Calu3 (cell line): ENCODE measurements around the gene MRPL36. TPM values are rescaled to one million over a fixed set of nuclear protein-coding genes. Genes with fewer than 3 reads are reported as not detected.

ENCODE experiments used
- BruUV-seq: library from RNA; stranded (reverse); fragments of 400-500 nt; replicated peaks from 2 replicates; lab custom pipeline; 2021; lab: Mats Ljungman, UMichigan
- CTCF ChIA-PET: fragments of 300-600 bp; sonication (Branson Sonifier 250); formaldehyde crosslinking; loops from one replicate; lab custom pipeline; 2022; ENCODE audit warnings: antibody characterized with exemption; lab: Charles Lee
- DNase-seq: peaks from one replicate; pipeline ENCODE4 v3.0.0; 2022
- H3K27ac Mint-ChIP-seq: one replicate; pipeline ENCODE4 v1.8.0; 2022; ENCODE audit warnings: mixed read lengths; ENCODE audit not compliant: unreplicated experiment
- H3K27me3 Mint-ChIP-seq: one replicate; pipeline ENCODE4 v1.8.0; 2022; ENCODE audit warnings: mixed read lengths; ENCODE audit not compliant: unreplicated experiment
- H3K36me3 Mint-ChIP-seq: one replicate; pipeline ENCODE4 v1.8.0; 2022; ENCODE audit warnings: mild to moderate bottlenecking, moderate library complexity, mixed read lengths; ENCODE audit not compliant: insufficient read depth, unreplicated experiment
- H3K4me1 Mint-ChIP-seq: one replicate; pipeline ENCODE4 v1.8.0; 2022; ENCODE audit warnings: mild to moderate bottlenecking, low read depth, mixed read lengths; ENCODE audit not compliant: unreplicated experiment
- H3K4me3 Mint-ChIP-seq: one replicate; pipeline ENCODE4 v1.8.0; 2022; ENCODE audit warnings: mild to moderate bottlenecking, low read depth, moderate library complexity, mixed read lengths; ENCODE audit not compliant: unreplicated experiment
- H3K9me3 Mint-ChIP-seq: one replicate; pipeline ENCODE4 v1.8.0; 2022; ENCODE audit warnings: low read depth, mixed read lengths; ENCODE audit not compliant: unreplicated experiment
- intact Hi-C: fragments of 100-400 bp; cut with micrococcal nuclease; formaldehyde crosslinking; loops from one replicate; pipeline ENCODE4 v1.10.0; 2022; ENCODE audit not compliant: unreplicated experiment
- total RNA-seq: library from RNA; stranded (reverse); gene quantifications from 2 replicates; pipeline ENCODE4 v1.2.3, GENCODE V29; 2022
- TF ChIP-seq, protein P1 (sequence below): fragments of 200-600 bp; IDR thresholded peaks from one replicate; pipeline ENCODE4 v1.8.0; 2022; ENCODE audit warnings: antibody characterized with exemption; ENCODE audit not compliant: unreplicated experiment

The MRPL36 gene
- total RNA-seq, 1 experiment from 2014 or later = 55.5 TPM

DNA sequence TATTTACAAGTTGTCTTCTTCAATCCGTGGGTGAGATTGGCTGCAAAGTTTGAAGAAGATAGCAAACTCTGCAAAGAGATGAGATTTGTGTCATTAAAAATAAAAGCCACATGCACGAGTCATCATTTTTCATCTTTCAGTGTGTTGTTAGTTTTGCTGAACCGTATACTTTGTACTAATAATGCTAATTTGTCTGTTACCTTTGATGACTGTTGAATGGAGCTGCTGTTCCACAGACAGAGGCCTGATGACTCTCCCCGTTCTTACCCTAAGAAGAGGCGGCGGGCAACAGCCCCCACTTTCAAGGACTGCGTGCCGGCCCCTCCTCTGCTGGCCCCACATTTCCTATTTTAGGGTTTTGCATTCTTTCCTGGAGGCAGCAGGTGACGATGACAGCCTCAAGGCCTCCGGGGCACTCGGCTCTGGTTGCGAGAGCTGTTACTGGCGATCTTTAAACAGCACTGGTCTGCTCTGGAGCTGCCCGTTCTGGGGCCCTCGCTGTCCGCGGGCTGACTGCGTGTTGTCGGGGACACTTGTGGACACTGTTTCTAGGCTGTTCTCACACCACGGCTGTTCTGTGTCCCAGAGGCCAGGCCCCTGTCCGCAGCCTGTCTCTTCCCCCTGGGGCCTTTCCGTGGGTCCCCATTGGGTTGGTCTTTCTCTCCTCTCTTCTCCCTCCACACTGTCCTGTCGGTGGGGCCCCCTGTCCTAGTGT is 36.7 kb upstream of the MRPL36 start:
- intact Hi-C loops = no loop called here
- CTCF ChIA-PET = no interaction called here
- TF ChIP-seq, protein P1, sequence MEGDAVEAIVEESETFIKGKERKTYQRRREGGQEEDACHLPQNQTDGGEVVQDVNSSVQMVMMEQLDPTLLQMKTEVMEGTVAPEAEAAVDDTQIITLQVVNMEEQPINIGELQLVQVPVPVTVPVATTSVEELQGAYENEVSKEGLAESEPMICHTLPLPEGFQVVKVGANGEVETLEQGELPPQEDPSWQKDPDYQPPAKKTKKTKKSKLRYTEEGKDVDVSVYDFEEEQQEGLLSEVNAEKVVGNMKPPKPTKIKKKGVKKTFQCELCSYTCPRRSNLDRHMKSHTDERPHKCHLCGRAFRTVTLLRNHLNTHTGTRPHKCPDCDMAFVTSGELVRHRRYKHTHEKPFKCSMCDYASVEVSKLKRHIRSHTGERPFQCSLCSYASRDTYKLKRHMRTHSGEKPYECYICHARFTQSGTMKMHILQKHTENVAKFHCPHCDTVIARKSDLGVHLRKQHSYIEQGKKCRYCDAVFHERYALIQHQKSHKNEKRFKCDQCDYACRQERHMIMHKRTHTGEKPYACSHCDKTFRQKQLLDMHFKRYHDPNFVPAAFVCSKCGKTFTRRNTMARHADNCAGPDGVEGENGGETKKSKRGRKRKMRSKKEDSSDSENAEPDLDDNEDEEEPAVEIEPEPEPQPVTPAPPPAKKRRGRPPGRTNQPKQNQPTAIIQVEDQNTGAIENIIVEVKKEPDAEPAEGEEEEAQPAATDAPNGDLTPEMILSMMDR = no peak
- Mint-ChIP-seq H3K4me1 (no peaks in the 10 kb centered on the region), H3K27me3 (peaks cover 53% of the 10 kb centered on the region), H3K4me3 (no peak overlapping the region), H3K27ac (no peak overlapping the region), H3K36me3 (peaks cover 4% of the 10 kb centered on the region), H3K9me3 (no peaks in the 10 kb centered on the region)
- DNase-seq = no peak
- BruUV-seq = no TSS peak

DNA sequence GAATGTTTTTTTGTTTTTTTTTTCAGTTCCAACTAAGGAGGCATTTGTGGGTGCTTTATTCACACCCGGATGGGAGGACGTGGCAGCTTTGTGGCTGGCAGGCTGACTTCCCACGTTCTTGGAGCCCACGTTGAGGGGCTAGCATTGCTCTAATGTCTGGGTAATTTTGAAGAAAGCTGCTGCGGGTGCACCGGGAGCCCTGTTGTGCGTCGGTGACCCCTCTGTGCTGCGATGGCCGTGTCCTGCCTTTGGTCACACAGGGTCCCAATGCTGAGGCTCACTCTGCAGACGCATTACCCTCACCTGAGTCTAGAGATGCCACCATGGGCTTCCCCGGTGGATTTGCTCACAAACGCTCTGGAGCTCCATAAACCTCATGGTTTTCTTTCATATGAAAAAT is 35.8 kb upstream of the MRPL36 start:
- H3K36me3 Mint-ChIP-seq = peaks cover 4% of the 10 kb centered on the region
- no peak for DNase-seq
- intact Hi-C loops = no loop called here
- no peak overlapping the region for H3K4me3 Mint-ChIP-seq
- TF ChIP-seq, protein P1 = no peak
- no peaks in the 10 kb centered on the region for H3K9me3 Mint-ChIP-seq
- CTCF ChIA-PET = no interaction called here
- H3K4me1 Mint-ChIP-seq = no peaks in the 10 kb centered on the region
- H3K27ac Mint-ChIP-seq = no peak overlapping the region
- BruUV-seq = no TSS peak
- peaks cover 51% of the 10 kb centered on the region for H3K27me3 Mint-ChIP-seq

DNA sequence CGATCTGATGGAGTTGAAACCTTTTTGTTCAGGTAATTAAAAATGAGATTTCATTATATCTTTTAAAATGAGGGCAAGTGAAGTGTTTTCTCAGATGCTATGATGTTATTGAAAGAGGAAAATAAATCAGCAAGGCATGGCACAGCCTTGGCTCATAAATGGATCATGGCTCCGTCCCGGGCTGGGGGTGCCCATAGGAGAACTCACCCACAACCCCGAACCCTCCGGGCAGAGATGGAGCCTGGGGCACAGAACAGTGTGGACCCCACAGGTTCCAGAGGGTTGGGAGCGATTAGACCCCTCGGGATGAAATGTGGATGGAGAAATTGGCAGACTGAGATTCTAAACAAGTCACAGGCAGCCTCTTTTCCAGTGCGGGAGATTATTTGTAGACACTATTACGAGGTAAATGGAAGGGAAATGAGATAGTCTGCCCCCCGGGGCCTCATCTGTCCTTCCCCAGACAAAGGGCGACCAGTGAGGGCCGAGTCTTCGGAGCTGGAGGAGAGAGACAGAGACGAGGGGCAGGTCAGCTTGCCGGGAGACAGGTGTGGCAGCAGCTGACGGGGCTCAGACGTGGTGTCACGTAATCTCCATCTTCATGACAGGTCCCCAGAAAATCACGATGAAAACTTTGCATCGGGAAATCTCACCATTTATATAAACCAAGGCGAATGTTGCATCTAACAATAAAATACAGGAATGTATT is 35.2 kb upstream of the MRPL36 start:
- CTCF ChIA-PET = no interaction called here
- Mint-ChIP-seq H3K9me3 (no peaks in the 10 kb centered on the region), H3K27ac (no peak overlapping the region), H3K4me3 (no peak overlapping the region), H3K36me3 (peaks cover 4% of the 10 kb centered on the region), H3K27me3 (peaks cover 46% of the 10 kb centered on the region), H3K4me1 (no peaks in the 10 kb centered on the region)
- TF ChIP-seq, protein P1 = no peak
- BruUV-seq = no TSS peak
- intact Hi-C loops = no loop called here
- DNase-seq = no peak

DNA sequence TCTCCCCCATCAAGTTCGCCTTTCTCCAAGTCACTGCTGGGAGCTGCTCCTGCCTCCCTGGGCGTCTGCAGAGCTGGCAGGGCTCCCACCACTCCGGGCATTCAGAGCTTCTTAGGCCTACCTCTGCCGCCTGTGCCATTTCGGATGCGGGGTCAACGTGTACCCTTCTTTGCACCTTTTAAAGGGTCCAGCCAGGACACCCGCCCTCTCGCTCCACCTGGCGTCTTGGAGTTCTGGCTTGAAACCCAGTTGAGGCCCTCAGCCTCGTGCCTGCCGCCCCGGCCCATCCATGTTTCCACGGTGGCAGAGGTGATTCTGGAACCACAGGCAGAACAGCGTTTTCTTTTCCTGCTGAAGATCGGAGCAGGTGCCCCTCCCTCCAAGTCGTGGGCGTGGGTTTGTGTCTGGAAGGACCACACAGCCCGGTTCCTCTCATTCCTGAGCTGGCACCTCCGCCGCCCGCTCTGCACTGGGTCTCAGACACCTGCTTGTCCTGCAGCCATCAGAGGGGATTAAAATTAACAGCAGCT is 34.5 kb upstream of the MRPL36 start:
- Mint-ChIP-seq H3K36me3 (peaks cover 9% of the 10 kb centered on the region), H3K9me3 (no peaks in the 10 kb centered on the region), H3K27me3 (peaks cover 38% of the 10 kb centered on the region), H3K4me3 (no peak overlapping the region), H3K4me1 (no peaks in the 10 kb centered on the region), H3K27ac (no peak overlapping the region)
- intact Hi-C loops = no loop called here
- no peak for DNase-seq
- TF ChIP-seq, protein P1 = no peak
- no TSS peak for BruUV-seq
- CTCF ChIA-PET = no interaction called here
